Endothelial cell of umbilical vein (primary cell): Measurements from ENCODE around the gene TBCD.

Experiments used
- CTCF ChIP-seq, 2 donors: IDR thresholded peaks; 1 replicate in 1 of 2; 2 replicates in 1 of 2; pipeline ENCODE4 v1.5.1; 2011; ENCODE audit warnings: low read length in 2 of 2, mild to moderate bottlenecking in 2 of 2, moderate library complexity in 2 of 2, control low read depth in 1 of 2, inconsistent platforms in 1 of 2, low read depth in 1 of 2; ENCODE audit not compliant: insufficient read depth in 1 of 2; ENCODE audit errors: extremely low read depth in 1 of 2
- EZH2 ChIP-seq: IDR thresholded peaks from 2 replicates; pipeline ENCODE4 v1.6.1; 2012; ENCODE audit warnings: borderline replicate concordance, low read depth, mild to moderate bottlenecking, moderate library complexity, low read length, inconsistent platforms; ENCODE audit not compliant: severe bottlenecking
- FOS ChIP-seq: IDR thresholded peaks from 2 replicates; pipeline ENCODE4 v1.6.1; 2011; ENCODE audit warnings: mild to moderate bottlenecking, low read length, moderate library complexity, borderline replicate concordance; ENCODE audit not compliant: insufficient read depth
- GATA2 ChIP-seq: IDR thresholded peaks from 2 replicates; pipeline ENCODE4 v1.7.0; 2011; ENCODE audit warnings: low read depth, mild to moderate bottlenecking, moderate library complexity, mixed read lengths, low read length; ENCODE audit not compliant: insufficient read length, insufficient read depth
- JUN ChIP-seq: IDR thresholded peaks from 2 replicates; pipeline ENCODE4 v1.6.1; 2011; ENCODE audit warnings: borderline replicate concordance, low read depth; ENCODE audit not compliant: insufficient read length, insufficient read depth
- MAX ChIP-seq: IDR thresholded peaks from 2 replicates; pipeline ENCODE4 v1.6.1; 2011; ENCODE audit not compliant: insufficient read depth, insufficient read length
- MYC ChIP-seq: IDR thresholded peaks from one replicate; pipeline ENCODE4 v1.6.1; 2011; ENCODE audit warnings: mild to moderate bottlenecking, low read depth, low read length
- POLR2A ChIP-seq: IDR thresholded peaks from 2 replicates; pipeline ENCODE4 v1.6.1; 2012; ENCODE audit warnings: low read depth, mild to moderate bottlenecking, control low read depth, low read length
- POLR2AphosphoS5 ChIP-seq: IDR thresholded peaks from 2 replicates; pipeline ENCODE4 v1.6.1; 2012; ENCODE audit warnings: low read depth, mild to moderate bottlenecking, control low read depth, low read length, moderate library complexity; ENCODE audit not compliant: insufficient read depth

- TF ChIP-seq POLR2A (no peak), CTCF (IDR thresholded peaks at IDR 0.05; ENCODE audit: extremely low read depth in 1 of 2, insufficient read depth in 1 of 2, low read depth in 1 of 2, low read length in 2 of 2) (no peak), JUN (no peak), EZH2 (no peak), POLR2AphosphoS5 (no peak), MAX (no peak), GATA2 (no peak), FOS (no peak), MYC (no peak)
These were observed 156.8 kb downstream of the TBCD start for GRCh38 chr17:82908543-82909160.
